ENCODE measurements around the gene HMGCLL1.

- TF ChIP-seq CTCF (conservative IDR thresholded peaks at IDR 0.05; ENCODE audit: low read length) (no peak), EZH2phosphoT487 (IDR thresholded peaks at IDR 0.05; ENCODE audit: borderline replicate concordance) (no peak)
Measured at GRCh38 chr6:55530931-55531330, 48.1 kb downstream of the HMGCLL1 start.

Measured in Loucy (cell line).